Ammon's horn (tissue), 1 donor: ENCODE results near the gene TRAPPC12.

Source experiments
- DNase-seq: peaks from one replicate; pipeline ENCODE4 v3.0.0-alpha.2; 2016; ENCODE audit warnings: low spot score

TRAPPC12 gene

DNA sequence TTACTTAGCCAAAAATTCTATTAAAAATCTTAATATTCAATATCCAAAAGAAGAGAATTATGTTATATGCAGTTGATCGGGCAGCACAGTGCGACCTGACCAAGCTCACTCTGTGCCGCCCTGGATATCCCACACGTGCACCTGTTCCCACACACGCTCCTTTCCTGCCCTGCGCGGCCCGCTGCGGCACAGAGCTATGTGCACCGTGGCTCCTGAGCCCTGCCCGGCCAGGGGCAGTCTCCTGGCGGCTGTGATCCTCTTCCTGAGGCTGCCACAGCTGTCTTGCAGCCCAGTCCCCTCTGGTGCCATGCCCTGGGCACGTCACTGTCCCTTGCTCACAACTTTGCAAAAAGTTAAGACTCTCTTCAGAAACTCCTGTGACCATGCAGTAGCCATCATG is 29.3 kb downstream of the TRAPPC12 start:
- DNase-seq = no peak

DNA sequence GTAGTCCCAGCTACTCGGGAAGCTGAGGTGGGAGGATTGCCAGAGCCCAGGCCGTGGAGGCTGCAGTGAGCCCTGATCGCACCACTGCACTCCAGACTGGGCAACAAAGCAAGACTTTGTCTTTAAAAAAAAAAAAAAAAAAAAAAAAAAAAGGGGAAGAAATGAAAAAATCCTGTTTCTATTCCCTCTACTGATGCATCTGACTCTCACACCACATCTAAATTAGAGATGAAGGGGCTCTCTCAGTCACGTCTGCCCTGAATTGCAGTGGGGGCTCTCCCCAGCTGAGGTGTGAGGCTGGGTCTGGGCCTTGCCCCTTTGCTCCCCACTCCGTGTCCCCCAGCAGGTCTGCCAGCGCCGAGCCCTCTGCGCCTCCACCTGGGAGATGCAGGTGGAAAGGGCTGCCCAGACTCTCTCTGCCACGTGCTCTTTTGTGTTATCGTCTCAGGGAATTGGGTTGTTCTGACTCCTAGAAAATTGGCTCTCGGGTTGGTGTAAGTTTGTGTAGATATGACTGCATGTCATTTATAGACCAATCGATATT is 30.2 kb downstream of the TRAPPC12 start:
- DNase-seq = no peak

DNA sequence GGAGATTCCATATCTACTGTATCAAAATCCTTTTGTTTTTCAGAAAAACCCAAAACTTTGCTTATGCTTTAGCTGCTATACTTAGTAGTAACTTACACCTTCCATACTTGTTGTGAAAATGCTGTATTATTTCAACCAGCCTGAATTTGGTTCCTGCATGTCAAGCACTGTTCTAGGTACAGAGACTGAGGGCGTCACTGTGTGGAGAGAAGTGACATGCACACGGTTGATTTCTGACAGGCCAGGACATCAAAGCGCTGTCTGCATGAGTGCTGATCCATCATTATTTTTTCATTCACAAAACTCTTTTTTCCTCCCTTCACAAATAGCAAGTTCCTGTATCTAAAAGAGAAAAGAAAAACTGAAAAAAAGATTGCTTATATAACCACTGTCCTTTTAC is 31.6 kb downstream of the TRAPPC12 start:
- DNase-seq = no peak

DNA sequence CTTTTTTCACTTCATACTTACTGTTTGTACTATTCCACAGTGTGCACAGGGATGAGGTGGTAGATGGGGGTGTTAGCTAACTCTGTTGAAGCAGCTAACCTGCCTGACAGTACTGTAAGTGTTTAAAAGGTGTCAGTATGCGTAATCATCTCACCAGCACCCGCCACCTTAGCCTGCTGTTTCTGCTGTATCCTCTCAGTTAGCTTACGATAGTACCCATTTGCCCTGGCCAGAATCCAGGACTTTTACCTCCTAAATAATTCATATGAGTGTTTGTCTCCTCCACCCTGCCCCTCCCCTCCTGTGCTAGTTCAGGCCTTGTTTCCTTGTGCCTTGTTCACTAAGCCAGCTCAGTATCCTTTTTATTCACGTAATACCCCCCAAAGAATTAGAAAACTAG is 34.2 kb downstream of the TRAPPC12 start:
- no peak for DNase-seq

DNA sequence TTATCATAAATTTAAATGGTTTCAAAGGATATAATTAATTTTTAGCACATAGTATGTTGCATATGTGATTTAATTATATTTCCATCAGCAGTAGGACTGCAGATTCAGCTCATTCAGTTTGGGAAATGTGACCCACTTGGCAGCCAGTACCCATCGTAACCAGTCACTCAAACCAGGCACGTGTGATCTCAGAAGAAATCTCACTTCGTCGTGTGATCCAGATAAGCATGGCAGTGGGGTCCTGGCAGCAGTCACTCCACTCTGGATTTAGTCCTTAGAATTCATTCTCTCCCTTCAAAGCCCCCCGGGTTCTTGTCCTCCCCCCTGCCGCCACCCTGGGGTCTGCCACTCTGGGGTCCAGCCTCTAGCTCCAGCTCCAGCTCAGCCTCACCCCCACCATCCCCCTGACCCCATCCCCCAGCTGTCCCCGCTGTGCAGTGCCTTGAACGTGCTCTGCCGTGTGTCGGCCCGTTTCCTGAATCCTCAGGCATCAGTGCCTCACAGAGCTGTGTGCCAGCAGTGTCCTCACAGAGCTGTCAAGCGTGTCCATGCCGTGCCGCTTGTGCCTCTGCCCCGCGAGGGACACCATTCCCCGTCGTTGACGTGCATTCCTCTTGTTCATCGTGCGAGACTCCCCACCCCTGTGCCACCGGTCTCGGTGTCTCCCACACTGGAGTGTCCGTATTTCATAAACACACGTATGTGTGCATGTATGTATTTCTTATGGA is 34.8 kb downstream of the TRAPPC12 start:
- DNase-seq = no peak

DNA sequence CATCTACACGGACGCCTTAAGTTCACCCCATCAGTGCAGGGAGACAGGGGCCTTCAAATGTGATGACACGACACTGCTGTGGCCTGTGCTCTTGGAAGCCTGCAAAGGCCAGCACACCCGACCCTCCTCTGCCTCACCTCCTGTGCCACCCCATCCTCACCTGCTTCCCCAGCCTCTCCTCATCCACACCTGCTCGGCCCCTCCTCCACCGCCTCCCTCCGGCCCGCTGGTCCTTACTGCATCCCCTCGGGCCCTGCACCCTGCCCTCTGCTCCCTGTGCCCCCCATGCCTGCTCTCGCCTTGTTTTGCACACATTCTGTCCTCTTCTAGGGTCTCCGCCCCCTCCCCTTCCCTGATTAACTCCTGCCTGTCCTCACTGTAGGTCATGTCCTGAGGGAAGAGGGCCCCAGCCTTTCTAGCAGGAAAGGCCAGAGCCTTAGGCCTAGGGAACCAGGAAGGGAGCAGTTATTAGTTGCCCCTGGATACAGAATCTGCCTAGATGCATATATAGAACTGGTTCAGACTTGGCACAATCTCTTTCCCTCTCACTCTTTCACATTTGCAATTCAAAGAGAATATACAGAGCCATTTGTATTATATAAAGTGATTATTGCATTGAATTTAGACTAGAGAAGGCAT is 39.4 kb downstream of the TRAPPC12 start:
- DNase-seq = no peak

DNA sequence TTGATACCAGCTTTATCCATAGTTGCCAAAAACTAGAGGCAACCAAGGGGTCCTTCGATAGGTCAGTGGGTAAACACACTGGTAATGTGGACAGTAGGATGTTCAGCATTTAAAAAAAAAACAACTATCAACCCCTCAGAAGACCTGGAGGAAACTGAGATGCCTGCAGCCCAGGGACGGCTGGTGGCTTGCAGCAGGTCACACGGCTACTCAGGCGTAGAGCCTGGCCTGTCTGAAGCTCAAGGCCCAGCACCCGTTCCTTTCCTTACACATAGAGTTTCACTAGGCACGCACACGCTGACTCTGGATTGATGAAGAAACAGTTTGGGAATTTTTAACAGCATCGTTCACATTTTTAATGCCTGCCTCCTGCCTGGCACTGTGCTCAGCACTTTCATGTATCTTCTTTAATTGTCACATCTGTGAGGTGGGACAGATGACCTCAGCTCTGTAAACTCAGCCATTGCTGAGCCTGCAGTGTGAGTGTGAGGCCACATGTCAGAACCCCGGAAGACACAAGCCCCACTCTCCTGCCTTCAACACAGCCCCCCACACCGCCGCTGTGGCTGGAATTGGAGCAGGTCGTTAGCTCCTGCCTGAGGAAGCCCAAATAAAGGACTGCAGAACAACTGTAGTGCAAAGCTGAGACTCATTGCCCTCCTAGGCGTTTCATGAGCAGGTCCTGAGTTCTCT is 40.7 kb downstream of the TRAPPC12 start:
- DNase-seq = no peak

DNA sequence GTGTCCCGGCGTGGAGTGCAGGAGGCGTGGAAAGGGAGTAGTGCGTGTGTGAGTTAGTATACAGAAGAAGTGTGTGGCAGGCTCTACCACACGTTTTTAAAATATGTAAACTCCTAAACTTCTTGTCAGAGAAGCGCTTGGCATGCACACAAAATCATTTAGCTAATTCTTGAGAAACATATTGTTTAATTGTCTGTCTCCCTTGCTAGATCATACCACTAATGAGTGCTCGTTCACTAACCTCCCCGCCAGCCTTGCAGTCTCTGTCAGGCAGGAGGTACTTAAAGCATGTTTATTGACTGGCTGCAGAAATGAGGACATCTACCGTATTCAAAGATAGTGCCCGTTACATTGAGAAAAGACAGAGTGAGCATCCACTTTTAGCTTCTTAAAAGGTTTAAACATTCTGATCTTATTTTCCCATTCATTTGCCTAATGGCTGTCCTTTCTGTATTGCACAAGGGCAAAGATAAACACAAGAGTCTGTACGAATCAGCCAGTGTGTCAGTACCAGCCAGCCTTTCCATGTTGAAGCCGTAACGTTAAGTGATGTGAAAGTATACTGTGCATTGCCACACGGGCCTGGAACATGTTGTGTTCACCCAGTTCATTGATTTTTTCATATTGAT is 41.4 kb downstream of the TRAPPC12 start:
- DNase-seq = no peak

DNA sequence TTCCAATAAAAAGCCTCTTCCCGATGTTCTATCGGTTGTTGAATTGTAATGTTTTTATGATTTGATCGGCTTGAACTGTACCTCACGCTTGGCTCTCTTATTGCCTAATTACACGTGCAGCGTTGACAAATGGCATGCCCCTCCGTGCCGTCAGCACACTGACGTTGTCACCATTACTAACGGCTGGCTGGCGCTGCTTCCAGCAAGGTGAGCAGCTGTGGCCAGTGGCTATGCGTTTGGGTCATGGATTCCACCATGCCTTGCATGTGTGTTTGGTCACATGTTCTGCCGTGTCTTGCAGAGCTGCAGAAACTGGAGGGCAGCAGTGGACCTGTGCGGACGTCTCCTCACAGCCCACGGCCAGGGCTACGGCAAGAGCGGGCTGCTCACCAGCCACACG is 42.1 kb downstream of the TRAPPC12 start:
- DNase-seq = no peak

DNA sequence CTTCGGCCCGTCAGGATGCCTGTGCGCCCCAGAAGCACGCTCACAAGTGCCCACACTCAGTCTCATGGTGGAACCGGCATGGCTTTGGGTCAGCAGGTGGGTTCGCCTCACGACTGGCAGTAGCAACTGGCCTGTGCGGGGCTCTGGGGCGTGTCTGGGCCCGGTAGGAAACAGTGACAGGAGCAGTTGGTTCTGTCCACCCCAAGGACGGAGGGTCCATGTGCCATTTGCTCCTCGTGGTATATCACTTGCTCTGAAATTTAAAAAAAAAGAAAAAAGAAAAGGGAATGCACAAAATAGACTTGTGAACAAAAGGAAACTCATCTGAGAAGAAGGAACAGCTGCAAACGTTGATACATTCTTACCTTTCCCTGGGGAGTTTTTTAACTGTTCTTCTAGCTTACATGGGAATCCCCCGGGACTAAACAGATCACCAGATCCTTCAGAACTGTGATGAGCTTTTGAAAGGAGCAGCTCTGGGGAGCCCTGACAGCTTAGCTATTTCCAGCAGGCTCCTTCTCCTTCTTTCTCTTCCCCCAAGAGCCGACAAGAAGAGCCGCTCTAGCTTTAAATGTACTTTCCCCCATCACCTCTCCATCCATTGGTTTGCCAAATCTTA is 42.8 kb downstream of the TRAPPC12 start:
- no peak for DNase-seq

DNA sequence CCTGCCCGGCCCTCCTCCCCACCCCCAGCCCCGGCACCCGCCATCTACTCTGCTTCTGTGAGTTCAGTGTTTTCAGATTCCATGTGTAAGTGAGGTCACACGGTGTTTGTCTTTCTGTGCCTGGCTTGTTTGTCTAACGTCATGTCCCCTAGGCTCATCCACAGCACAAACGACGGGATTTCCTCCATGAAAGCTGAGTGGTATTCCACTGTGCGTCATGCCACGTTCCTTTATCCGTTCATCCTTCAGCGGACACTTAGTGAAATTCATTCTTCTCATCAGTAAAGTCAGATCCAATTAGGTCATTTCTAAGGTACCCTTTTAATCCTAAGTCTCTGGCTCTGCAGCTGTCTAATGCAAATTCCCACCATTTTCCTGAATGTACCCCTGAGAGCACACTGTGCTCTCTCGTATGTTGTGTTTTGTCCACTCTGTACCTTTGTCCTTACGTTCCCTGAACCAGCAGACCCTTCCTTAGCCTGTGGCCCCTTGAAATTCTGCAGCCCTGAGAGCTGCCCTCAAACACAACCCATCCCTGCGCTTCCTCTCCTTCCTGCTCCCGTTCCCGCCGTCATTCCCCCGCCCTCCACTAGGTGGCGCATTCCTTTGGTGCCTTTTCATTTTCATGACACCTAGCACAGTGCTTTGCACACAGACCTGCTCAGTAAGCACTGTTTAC is 44.1 kb downstream of the TRAPPC12 start:
- DNase-seq = peak; percentile 59

DNA sequence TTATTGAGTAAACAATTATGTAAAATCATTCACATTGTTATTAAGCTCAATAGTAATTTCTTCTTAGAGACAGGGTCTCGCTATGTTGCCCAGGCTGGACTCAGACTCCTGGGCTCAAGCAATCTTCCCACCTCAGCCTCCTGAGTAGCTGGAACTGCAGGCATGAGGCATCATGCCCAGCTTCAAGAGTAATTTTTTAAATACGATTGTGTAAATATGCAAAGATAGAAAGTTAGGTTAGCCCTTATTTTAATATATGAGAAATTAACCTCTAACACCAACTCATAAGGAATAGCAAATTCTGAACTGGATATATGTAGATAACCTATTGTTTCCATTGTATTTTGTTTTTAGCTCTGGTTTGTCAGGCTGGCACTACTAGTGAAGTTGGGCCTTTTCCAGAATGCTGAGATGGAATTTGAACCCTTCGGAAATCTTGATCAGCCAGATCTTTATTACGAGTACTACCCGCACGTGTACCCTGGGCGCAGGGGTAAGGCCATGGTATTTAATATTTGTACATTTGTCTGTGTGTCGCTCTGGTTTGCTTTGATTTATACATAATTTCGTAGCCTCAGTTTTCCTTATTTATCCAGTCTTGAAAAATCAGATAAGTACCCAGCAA is 44.8 kb downstream of the TRAPPC12 start:
- DNase-seq = no peak

DNA sequence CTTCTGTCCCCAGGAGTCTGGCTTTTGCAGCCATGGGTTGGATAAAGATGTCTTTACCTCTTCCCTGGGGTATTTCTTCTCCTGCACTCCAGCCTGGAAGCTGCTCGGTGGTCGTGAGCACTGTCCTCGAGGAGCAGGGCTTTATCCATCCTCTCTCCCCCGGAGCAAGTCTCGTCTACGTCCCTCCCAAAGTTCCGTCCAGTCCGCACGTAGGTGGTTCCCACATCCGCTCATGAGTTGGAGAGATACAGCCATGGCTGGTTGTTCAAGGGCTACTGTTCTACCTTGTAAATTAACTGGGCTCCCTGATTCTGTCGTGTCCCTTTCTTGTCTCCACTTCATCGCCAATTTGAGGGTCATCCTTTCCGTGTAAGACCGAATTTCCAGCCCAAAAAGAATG is 47.1 kb downstream of the TRAPPC12 start:
- no peak for DNase-seq

DNA sequence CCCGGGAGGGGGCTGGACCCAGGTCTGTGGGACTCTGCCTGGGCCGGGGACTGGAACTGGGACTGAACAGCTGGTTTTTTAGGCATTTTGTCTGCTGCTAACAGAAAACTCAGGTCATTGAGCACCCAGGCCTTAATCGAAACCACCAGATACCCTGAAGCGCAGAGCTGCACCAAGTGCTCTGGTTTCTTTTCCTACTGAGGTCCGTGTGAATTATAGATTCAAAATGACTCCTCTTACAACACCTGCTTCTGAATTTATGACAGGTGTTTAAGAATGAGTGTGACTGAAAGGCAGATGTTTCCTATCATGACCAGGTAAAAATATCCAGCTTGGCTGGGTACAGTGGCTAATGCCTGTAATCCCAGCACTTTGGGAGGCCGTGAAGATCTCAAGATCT is 47.8 kb downstream of the TRAPPC12 start:
- DNase-seq = no peak

DNA sequence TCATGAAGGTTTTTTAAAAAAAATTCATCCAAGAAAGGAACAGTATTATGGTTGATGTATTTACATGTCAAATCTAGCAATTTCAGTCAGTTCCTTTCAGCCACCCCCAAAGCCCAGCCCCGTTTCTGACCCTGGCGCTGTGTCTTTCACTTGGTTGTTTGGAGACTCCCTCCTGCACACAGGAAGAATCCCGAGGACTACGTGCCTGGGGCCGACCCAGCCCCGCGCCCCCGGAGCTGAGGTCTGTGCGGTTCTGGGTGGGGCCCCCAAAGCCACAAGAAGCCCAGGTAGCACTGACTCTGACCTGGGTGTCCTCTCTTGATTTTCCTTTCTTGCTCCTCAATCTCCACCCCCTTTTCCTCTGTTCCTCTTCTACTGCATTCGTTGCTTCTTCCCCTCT is 49.1 kb downstream of the TRAPPC12 start:
- DNase-seq = no peak

DNA sequence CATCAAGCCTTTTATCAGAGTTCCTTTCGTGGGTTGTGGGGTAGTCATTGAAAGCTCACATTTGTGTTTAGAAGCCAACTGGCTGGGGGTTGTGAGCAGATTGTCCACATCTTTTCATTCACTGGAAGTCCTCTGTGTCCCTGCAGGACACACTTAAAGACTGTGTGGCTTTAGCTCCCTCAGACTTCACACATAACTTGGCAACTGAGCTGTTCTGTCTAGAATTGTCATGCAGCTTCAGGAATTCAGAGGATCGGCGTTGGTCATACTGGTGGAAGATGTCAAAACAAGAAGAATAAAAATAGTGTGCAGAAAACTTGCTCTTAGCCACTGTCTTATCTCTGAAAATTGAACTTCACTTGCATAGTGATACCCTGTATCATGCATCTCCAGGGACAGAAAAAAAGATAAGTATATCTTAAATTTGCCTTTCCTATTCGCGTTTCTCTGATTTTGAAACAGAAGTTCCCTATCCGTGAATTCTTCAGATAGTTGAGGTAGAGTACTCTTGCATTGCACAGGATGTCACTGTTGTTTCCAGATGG is 49.6 kb downstream of the TRAPPC12 start:
- no peak for DNase-seq

DNA sequence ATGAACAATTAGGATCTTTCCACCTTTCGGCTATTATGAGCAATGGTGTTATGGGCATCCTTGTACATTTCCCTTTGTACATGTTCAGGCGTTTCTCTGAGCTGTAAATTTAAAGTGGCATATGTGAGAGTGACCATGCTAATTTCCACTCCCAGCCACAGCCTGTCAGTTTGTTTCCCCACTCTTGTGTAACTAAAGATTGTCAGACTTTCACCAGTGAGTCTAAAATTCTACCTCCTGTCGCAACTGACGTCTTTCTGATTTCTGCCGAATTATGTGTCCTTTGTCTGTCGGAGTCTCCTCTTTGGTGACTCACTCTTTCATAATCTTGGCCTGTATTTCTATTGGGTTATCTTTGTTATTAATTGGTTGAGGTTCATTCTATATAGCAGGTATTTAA is 50.7 kb downstream of the TRAPPC12 start:
- no peak for DNase-seq

DNA sequence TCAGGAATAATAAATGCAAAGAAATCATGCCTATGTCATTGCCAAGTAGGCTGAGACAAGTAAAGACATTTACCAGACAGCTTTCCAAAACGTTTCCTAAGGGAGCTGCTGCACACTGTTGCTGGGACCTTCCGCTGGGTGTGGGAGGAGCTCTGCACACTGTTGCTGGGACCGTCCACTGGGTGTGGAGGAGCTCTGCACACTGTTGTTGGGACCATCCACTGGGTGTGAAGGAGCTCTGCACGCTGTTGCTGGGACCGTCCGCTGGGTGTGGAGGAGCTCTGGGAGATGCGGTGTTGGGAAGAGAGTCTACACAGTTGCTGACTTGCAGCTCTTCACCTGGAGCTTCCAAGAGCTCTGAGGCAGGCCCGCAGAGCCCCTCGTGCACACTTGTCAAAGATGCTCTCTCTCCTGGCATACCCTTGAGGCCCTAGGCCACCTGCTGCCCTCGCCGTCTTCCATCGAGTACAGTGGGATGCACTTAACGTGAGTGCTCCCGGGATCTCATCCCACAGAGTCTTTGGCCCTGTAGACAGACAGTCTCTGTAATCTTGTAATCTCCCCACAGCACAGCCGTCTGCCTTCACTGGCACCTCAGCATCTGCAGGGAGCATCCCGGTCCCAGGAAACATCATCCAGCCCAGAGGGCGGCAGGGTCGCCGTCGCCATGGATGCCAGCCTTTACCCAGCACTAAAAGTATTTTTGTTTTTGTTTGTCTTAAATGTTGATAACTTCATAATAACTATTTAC is 51.4 kb downstream of the TRAPPC12 start:
- no peak for DNase-seq

DNA sequence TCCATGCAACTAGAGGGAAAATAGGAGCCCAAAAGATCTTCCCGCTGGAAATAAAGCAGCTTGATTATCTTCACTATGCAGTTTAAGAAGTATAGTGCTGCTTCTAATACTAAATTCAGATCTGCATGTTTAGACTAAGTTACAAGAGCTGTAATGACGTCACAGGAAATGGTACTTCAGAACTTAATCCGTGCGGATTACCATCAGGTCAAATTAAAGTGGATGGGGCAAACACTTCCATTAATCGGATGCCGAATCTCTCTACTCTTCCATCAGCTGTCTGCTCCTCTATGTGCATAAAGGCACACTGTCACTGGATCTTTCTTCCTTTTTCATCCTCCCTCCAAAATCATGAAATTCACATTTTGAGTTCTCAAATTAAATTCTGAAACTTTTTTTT is 52.6 kb downstream of the TRAPPC12 start:
- no peak for DNase-seq

DNA sequence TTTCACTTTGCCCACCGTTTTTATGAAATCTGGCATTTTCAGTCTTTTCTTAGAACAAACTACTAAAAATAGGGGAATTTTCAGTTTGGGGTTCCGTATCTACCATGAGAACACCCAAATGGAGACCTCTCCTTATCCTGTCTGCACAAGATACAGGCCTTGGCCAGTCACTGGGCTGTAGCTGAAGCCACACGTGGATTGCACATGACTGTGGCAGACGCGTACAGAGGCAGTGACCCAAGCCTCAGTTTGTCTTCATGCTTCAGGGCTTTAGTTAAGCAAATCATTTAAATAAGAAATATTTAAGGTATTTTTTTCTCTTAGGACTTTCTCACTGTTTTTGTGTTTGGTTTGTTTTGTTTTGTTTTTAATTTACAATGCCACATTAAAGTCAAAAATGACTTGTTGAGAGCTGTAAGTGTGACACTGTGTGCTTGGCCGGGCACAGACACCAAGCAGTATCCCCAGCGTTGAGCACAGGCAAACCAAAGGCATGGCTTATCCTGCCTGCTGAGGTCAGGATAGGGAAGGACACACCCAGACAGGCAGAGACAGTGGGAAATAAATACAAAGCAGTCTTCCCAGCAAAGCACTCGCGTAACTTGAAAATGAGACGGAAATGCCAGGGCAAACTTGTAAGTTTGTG is 53.3 kb downstream of the TRAPPC12 start:
- no peak for DNase-seq
